Measurements from ENCODE around the gene NXPE4.

Gene NXPE4

DNA sequence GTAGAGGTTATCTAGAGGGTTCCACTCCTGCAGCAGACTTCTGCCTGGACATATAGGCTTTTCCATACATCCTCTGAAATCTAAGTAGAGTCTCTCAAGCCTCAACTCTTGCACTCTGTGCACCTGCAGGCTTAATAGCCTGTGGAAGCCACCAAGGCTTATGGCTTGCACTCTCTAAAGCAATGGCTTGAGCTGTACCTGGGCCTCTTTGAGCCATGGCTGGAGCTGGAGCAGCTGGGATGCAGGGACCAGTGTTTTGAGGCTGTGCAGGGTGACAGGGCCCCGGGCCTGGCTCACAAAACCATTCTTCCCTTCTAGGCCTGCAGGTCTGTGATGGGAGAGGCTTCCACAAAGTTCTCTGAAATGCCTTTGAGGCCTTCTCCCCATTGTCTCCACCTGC lies 2.9 kb upstream of the NXPE4 start:
- no peak for DNase-seq
- Histone ChIP-seq H3K4me1 (ENCODE audit: control insufficient read depth, insufficient read depth, low read length, poor library complexity, severe bottlenecking) (no peaks in the 10 kb centered on the region), H3K27ac (ENCODE audit: insufficient read depth, low read length, poor library complexity, severe bottlenecking) (no peak overlapping the region), H3K4me3 (ENCODE audit: insufficient read depth, low read depth, low read length, poor library complexity, severe bottlenecking) (no peak overlapping the region), H3K36me3 (ENCODE audit: control insufficient read depth, insufficient read depth, low read length) (no peaks in the 10 kb centered on the region), H3K9me3 (ENCODE audit: control insufficient read depth, low read length) (no peaks in the 10 kb centered on the region), H3K27me3 (replicated peaks; ENCODE audit: control insufficient read depth, insufficient read depth, low read length, poor library complexity, severe bottlenecking) (no peaks in the 10 kb centered on the region)

- no peaks in the 10 kb centered on the region for H3K36me3 ChIP-seq (ENCODE audit: control insufficient read depth, insufficient read depth, low read length)
- H3K27ac ChIP-seq (ENCODE audit: insufficient read depth, low read length, poor library complexity, severe bottlenecking), result no peak overlapping the region
- no peaks in the 10 kb centered on the region for H3K27me3 ChIP-seq (replicated peaks; ENCODE audit: control insufficient read depth, insufficient read depth, low read length, poor library complexity, severe bottlenecking)
- H3K4me3 ChIP-seq (ENCODE audit: insufficient read depth, low read depth, low read length, poor library complexity, severe bottlenecking), result no peak overlapping the region
- H3K9me3 ChIP-seq (ENCODE audit: control insufficient read depth, low read length), result no peaks in the 10 kb centered on the region
- no peaks in the 10 kb centered on the region for H3K4me1 ChIP-seq (ENCODE audit: control insufficient read depth, insufficient read depth, low read length, poor library complexity, severe bottlenecking)
- no peak for DNase-seq
Observed at GRCh38 chr11:114596175-114596919, 761 bp upstream of the NXPE4 start.

DNA sequence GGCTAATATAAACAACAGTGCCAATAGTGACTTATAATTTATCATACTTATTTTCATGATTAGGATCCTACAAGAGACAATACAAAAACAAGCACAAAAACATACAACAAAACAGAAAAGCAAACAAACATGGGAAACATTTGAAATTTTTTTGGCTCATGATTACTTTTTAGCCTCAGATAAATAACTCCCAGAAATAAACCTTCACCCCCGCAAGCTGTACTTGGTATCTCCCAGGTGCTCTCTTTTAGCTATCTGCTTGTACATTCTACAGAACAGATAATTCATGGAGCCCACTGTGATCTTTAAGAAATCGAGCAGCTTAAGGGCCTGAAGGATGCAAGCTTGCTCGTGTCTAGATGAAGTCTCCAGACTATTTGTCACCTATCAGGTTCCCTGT lies 883 bp downstream of the NXPE4 start:
- no peak for DNase-seq
- no peaks in the 10 kb centered on the region for H3K4me1 ChIP-seq (ENCODE audit: control insufficient read depth, insufficient read depth, low read length, poor library complexity, severe bottlenecking)
- no peak overlapping the region for H3K27ac ChIP-seq (ENCODE audit: insufficient read depth, low read length, poor library complexity, severe bottlenecking)
- no peaks in the 10 kb centered on the region for H3K9me3 ChIP-seq (ENCODE audit: control insufficient read depth, low read length)
- H3K4me3 ChIP-seq (ENCODE audit: insufficient read depth, low read depth, low read length, poor library complexity, severe bottlenecking), result no peak overlapping the region
- no peaks in the 10 kb centered on the region for H3K27me3 ChIP-seq (replicated peaks; ENCODE audit: control insufficient read depth, insufficient read depth, low read length, poor library complexity, severe bottlenecking)
- H3K36me3 ChIP-seq (ENCODE audit: control insufficient read depth, insufficient read depth, low read length), result no peaks in the 10 kb centered on the region

DNA sequence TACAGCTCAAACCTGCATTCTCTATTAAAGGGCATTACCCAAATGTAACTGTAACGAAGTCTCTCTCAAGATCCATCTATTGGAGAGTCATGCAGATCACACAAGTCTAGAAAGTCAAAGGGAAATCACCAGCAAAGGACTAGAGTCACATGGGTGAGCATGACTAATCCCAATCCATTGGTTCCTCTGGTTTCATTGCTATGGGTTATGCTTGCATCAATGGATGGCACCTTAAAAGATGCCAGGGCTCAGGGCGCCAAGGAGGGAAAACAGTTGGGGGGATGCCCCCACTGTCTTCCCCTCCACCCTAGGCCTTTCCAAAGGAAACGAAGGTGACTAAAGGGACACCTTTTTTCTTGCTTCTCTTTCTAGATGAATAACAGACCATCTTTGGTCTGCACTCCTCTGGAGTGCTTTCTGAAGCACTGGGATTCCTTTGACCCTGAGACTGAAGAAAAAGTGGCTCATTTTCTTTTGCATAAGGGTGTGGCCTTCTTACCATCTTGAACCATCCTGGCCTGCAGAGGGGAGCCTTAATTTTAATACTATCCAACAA lies 8.1 kb downstream of the NXPE4 start:
- H3K27me3 ChIP-seq (replicated peaks; ENCODE audit: control insufficient read depth, insufficient read depth, low read length, poor library complexity, severe bottlenecking), result no peaks in the 10 kb centered on the region
- H3K9me3 ChIP-seq (ENCODE audit: control insufficient read depth, low read length), result peaks cover 11% of the 10 kb centered on the region
- DNase-seq, result no peak
- no peak overlapping the region for H3K27ac ChIP-seq (ENCODE audit: insufficient read depth, low read length, poor library complexity, severe bottlenecking)
- H3K36me3 ChIP-seq (ENCODE audit: control insufficient read depth, insufficient read depth, low read length), result no peaks in the 10 kb centered on the region
- H3K4me1 ChIP-seq (ENCODE audit: control insufficient read depth, insufficient read depth, low read length, poor library complexity, severe bottlenecking), result no peaks in the 10 kb centered on the region
- H3K4me3 ChIP-seq (ENCODE audit: insufficient read depth, low read depth, low read length, poor library complexity, severe bottlenecking), result no peak overlapping the region

DNA sequence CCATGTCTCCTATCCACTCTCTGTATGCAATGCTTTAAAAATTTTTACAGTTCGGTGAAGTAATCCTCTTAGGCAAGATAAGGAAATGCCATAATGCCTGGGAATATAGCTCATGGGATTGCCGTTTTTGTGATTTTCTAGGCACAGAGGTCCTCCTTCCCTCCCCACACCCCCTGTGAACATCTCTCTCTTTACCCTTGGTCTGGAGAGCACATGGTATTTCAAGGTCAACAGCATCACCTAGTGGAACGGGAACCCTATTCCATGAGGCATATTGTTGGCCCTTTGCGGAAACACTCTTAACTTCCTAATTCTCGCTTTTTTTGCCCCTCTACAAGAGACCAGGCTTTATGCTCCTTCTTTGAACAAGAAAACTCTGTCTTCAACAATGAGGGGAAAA lies 8.8 kb downstream of the NXPE4 start:
- no peak for DNase-seq
- Histone ChIP-seq H3K27me3 (replicated peaks; ENCODE audit: control insufficient read depth, insufficient read depth, low read length, poor library complexity, severe bottlenecking) (no peaks in the 10 kb centered on the region), H3K4me3 (ENCODE audit: insufficient read depth, low read depth, low read length, poor library complexity, severe bottlenecking) (no peak overlapping the region), H3K27ac (ENCODE audit: insufficient read depth, low read length, poor library complexity, severe bottlenecking) (no peak overlapping the region), H3K36me3 (ENCODE audit: control insufficient read depth, insufficient read depth, low read length) (no peaks in the 10 kb centered on the region), H3K9me3 (ENCODE audit: control insufficient read depth, low read length) (peaks cover 11% of the 10 kb centered on the region), H3K4me1 (ENCODE audit: control insufficient read depth, insufficient read depth, low read length, poor library complexity, severe bottlenecking) (no peaks in the 10 kb centered on the region)

DNA sequence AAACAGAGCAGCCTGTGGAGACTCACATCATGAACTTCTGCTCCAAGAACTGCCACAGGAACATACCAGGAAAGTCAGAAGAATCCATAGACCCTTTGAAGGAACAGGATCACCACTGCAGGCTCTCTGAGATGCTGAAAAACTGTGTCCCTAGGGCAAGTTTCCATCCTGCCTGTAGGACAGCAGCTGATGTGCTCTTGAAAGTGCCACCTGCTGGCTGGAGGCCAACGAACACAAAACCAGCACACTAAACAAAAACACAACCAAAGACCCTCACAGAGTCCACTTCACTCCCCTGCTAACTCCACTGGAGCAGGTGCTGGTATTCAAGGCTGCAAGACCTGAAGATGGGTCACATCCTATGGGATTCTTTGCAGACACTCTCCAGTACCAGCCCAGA lies 23.9 kb downstream of the NXPE4 start:
- H3K27me3 ChIP-seq (replicated peaks; ENCODE audit: control insufficient read depth, insufficient read depth, low read length, poor library complexity, severe bottlenecking), result peaks cover 3% of the 10 kb centered on the region
- no peaks in the 10 kb centered on the region for H3K4me1 ChIP-seq (ENCODE audit: control insufficient read depth, insufficient read depth, low read length, poor library complexity, severe bottlenecking)
- no peak for DNase-seq
- no peaks in the 10 kb centered on the region for H3K36me3 ChIP-seq (ENCODE audit: control insufficient read depth, insufficient read depth, low read length)
- H3K9me3 ChIP-seq (ENCODE audit: control insufficient read depth, low read length), result no peaks in the 10 kb centered on the region
- no peak overlapping the region for H3K4me3 ChIP-seq (ENCODE audit: insufficient read depth, low read depth, low read length, poor library complexity, severe bottlenecking)
- no peak overlapping the region for H3K27ac ChIP-seq (ENCODE audit: insufficient read depth, low read length, poor library complexity, severe bottlenecking)

- no peak overlapping the region for H3K4me3 ChIP-seq (ENCODE audit: insufficient read depth, low read depth, low read length, poor library complexity, severe bottlenecking)
- peaks cover 3% of the 10 kb centered on the region for H3K27me3 ChIP-seq (replicated peaks; ENCODE audit: control insufficient read depth, insufficient read depth, low read length, poor library complexity, severe bottlenecking)
- H3K36me3 ChIP-seq (ENCODE audit: control insufficient read depth, insufficient read depth, low read length), result no peaks in the 10 kb centered on the region
- H3K4me1 ChIP-seq (ENCODE audit: control insufficient read depth, insufficient read depth, low read length, poor library complexity, severe bottlenecking), result no peaks in the 10 kb centered on the region
- H3K9me3 ChIP-seq (ENCODE audit: control insufficient read depth, low read length), result no peaks in the 10 kb centered on the region
- no peak for DNase-seq
- H3K27ac ChIP-seq (ENCODE audit: insufficient read depth, low read length, poor library complexity, severe bottlenecking), result no peak overlapping the region
Observed at GRCh38 chr11:114569801-114570200, 25.8 kb downstream of the NXPE4 start.

- no peak for DNase-seq
- Histone ChIP-seq H3K36me3 (ENCODE audit: control insufficient read depth, insufficient read depth, low read length) (no peaks in the 10 kb centered on the region), H3K27me3 (replicated peaks; ENCODE audit: control insufficient read depth, insufficient read depth, low read length, poor library complexity, severe bottlenecking) (peaks cover 3% of the 10 kb centered on the region), H3K4me3 (ENCODE audit: insufficient read depth, low read depth, low read length, poor library complexity, severe bottlenecking) (no peak overlapping the region), H3K27ac (ENCODE audit: insufficient read depth, low read length, poor library complexity, severe bottlenecking) (no peak overlapping the region), H3K4me1 (ENCODE audit: control insufficient read depth, insufficient read depth, low read length, poor library complexity, severe bottlenecking) (no peaks in the 10 kb centered on the region), H3K9me3 (ENCODE audit: control insufficient read depth, low read length) (no peaks in the 10 kb centered on the region)
Observed at GRCh38 chr11:114566276-114566675, 29.3 kb downstream of the NXPE4 start.

GRCh38 chr11:114564831-114565230 lies 30.8 kb downstream of the NXPE4 start:
- Histone ChIP-seq H3K27me3 (replicated peaks; ENCODE audit: control insufficient read depth, insufficient read depth, low read length, poor library complexity, severe bottlenecking) (peaks cover 3% of the 10 kb centered on the region), H3K36me3 (ENCODE audit: control insufficient read depth, insufficient read depth, low read length) (no peaks in the 10 kb centered on the region), H3K4me3 (ENCODE audit: insufficient read depth, low read depth, low read length, poor library complexity, severe bottlenecking) (no peak overlapping the region), H3K4me1 (ENCODE audit: control insufficient read depth, insufficient read depth, low read length, poor library complexity, severe bottlenecking) (no peaks in the 10 kb centered on the region), H3K9me3 (ENCODE audit: control insufficient read depth, low read length) (no peaks in the 10 kb centered on the region), H3K27ac (ENCODE audit: insufficient read depth, low read length, poor library complexity, severe bottlenecking) (no peak overlapping the region)
- DNase-seq, result no peak

- Histone ChIP-seq H3K36me3 (ENCODE audit: control insufficient read depth, insufficient read depth, low read length) (no peaks in the 10 kb centered on the region), H3K27ac (ENCODE audit: insufficient read depth, low read length, poor library complexity, severe bottlenecking) (no peak overlapping the region), H3K4me1 (ENCODE audit: control insufficient read depth, insufficient read depth, low read length, poor library complexity, severe bottlenecking) (no peaks in the 10 kb centered on the region), H3K4me3 (ENCODE audit: insufficient read depth, low read depth, low read length, poor library complexity, severe bottlenecking) (no peak overlapping the region), H3K27me3 (replicated peaks; ENCODE audit: control insufficient read depth, insufficient read depth, low read length, poor library complexity, severe bottlenecking) (no peaks in the 10 kb centered on the region), H3K9me3 (ENCODE audit: control insufficient read depth, low read length) (no peaks in the 10 kb centered on the region)
- DNase-seq, result no peak
Observed at GRCh38 chr11:114563077-114563476, 32.5 kb downstream of the NXPE4 start.

Data from effector memory CD4-positive, alpha-beta T cell (primary cell).